GM12878 (cell line): ENCODE data around the gene PRKAG2. TPM values are rescaled to one million over a fixed set of nuclear protein-coding genes. Genes with fewer than 3 reads are reported as not detected.

ENCODE experiments used
- ATAC-seq: fragments of 200-7000 bp; cut with Tn5 transposase; 3 replicates; pipeline ENCODE4 v1.9.1; 2020; ENCODE audit warnings: mild to moderate bottlenecking, moderate library complexity
- BruUV-seq: library from RNA; stranded (reverse); fragments of 400-500 nt; replicated peaks from 2 replicates; lab custom pipeline; 2021; lab: Mats Ljungman, UMichigan
- CTCF ChIA-PET: fragments of 300-600 bp; sonication (Branson Sonifier 250); formaldehyde crosslinking; extraction: SDS; loops from one replicate; lab custom pipeline; 2021; ENCODE audit warnings: inconsistent platforms; lab: Yijun Ruan, JAX
- POLR2A ChIA-PET: fragments of 350-600 bp; formaldehyde crosslinking; extraction: SDS; loops from one replicate; lab custom pipeline; 2021; ENCODE audit warnings: inconsistent platforms; lab: Charles Lee
- RAD21 ChIA-PET: fragments of 300-600 bp; sonication (Branson Sonifier 250); formaldehyde crosslinking; loops from one replicate; lab custom pipeline; 2023; ENCODE audit warnings: antibody characterized with exemption; ENCODE audit not compliant: unreplicated experiment; lab: Charles Lee
- SMC1A ChIA-PET: fragments of 300-600 bp; sonication (Branson Sonifier 250); formaldehyde crosslinking; loops from one replicate; lab custom pipeline; 2023; ENCODE audit not compliant: unreplicated experiment, uncharacterized antibody; lab: Charles Lee
- DNase-seq: peaks from one replicate; pipeline ENCODE4 v3.0.0-alpha.2; 2011; ENCODE audit warnings: low read depth, low spot score
- FAIRE-seq: peaks from 3 replicates; lab custom pipeline; 2011; peaks lifted over from hg19 to GRCh38; lab: Jason Lieb, UNC
- H2AFZ ChIP-seq: 2 replicates; pipeline ENCODE4 v1.6.0; 2011; ENCODE audit warnings: low read depth, low read length, control low read depth; ENCODE audit not compliant: control insufficient read depth
- H3K27ac ChIP-seq: 2 replicates; pipeline ENCODE4 v1.5.1; 2011; ENCODE audit warnings: control low read depth; ENCODE audit not compliant: control insufficient read depth, insufficient read depth
- H3K27me3 ChIP-seq, 2 experiments: replicated peaks in 1 of 2; 2 replicates each; pipeline versions ENCODE4 v1.6.0 to v1.6.1; 2011; ENCODE audit warnings: low read length in 1 of 2; ENCODE audit not compliant: control insufficient read depth in 2 of 2, insufficient read depth in 2 of 2
- H3K36me3 ChIP-seq, 2 experiments: 2 replicates each; pipeline ENCODE4 v1.5.1; 2011; ENCODE audit warnings: low read length in 1 of 2; ENCODE audit not compliant: control insufficient read depth in 2 of 2, insufficient read depth in 2 of 2
- H3K4me1 ChIP-seq: 2 replicates; pipeline ENCODE4 v1.6.1; 2011; ENCODE audit warnings: mild to moderate bottlenecking, low read length, moderate library complexity, mixed read lengths; ENCODE audit not compliant: control insufficient read depth, insufficient read depth
- H3K4me2 ChIP-seq: 2 replicates; pipeline ENCODE4 v1.6.0; 2011; ENCODE audit warnings: control low read depth; ENCODE audit not compliant: control insufficient read depth, insufficient read depth
- H3K4me3 ChIP-seq: fragments of 200-600 bp; sonication (generic); 2 replicates; pipeline ENCODE4 v1.5.1; 2016
- H3K79me2 ChIP-seq: 2 replicates; pipeline ENCODE4 v1.6.0; 2011; ENCODE audit warnings: low read length; ENCODE audit not compliant: control insufficient read depth, insufficient read depth
- H3K9ac ChIP-seq: 2 replicates; pipeline ENCODE4 v1.8.0; 2011; ENCODE audit warnings: low read length, control low read depth, mixed read lengths; ENCODE audit not compliant: control insufficient read depth, insufficient read depth
- H3K9me3 ChIP-seq: replicated peaks from 3 replicates; pipeline ENCODE4 v1.5.1; 2011; ENCODE audit warnings: mild to moderate bottlenecking, low read length; ENCODE audit not compliant: control insufficient read depth, insufficient read depth
- H4K20me1 ChIP-seq: 2 replicates; pipeline ENCODE4 v1.6.0; 2011; ENCODE audit not compliant: control insufficient read depth, insufficient read depth
- BACH1 ChIP-seq: fragments of 450-650 bp; IDR thresholded peaks from 2 replicates; pipeline ENCODE4 v1.6.1; 2017; ENCODE audit warnings: mild to moderate bottlenecking, borderline replicate concordance
- CBX5 ChIP-seq: sonication (generic); IDR thresholded peaks from 2 replicates; pipeline ENCODE4 v1.6.1; 2016; ENCODE audit warnings: low read depth, moderate library complexity, mild to moderate bottlenecking, inconsistent platforms
- CHD2 ChIP-seq: IDR thresholded peaks from 2 replicates; pipeline ENCODE4 v1.6.1; 2011; ENCODE audit warnings: low read depth, low read length, improper control_type of control experiment, borderline replicate concordance
- EGR1 ChIP-seq, 2 experiments: IDR thresholded peaks; 1 replicate in 1 of 2; 2 replicates in 1 of 2; pipeline ENCODE4 v1.6.1; 2011 to 2012; ENCODE audit warnings: low read depth in 2 of 2, low read length in 2 of 2, borderline replicate concordance in 1 of 2, mild to moderate bottlenecking in 1 of 2, moderate library complexity in 1 of 2
- KLF5 ChIP-seq: fragments of 450-650 bp; IDR thresholded peaks from 2 replicates; pipeline ENCODE4 v1.6.1; 2014; ENCODE audit warnings: mild to moderate bottlenecking; ENCODE audit not compliant: partially characterized antibody
- MTA2 ChIP-seq: fragments of 450-650 bp; IDR thresholded peaks from 2 replicates; pipeline ENCODE4 v1.6.1; 2016; ENCODE audit warnings: low read depth, mild to moderate bottlenecking, moderate library complexity
- MYB ChIP-seq: fragments of 150-350 bp; IDR thresholded peaks from 2 replicates; pipeline ENCODE4 v1.6.1; 2014; ENCODE audit warnings: mild to moderate bottlenecking, low read depth, low read length, borderline replicate concordance
- NR2F1 ChIP-seq: fragments of 450-650 bp; conservative IDR thresholded peaks from 2 replicates; pipeline ENCODE4 v1.6.1; 2017; ENCODE audit warnings: mild to moderate bottlenecking
- PAX5 ChIP-seq: IDR thresholded peaks from 2 replicates; pipeline ENCODE4 v1.6.1; 2011; ENCODE audit warnings: low read depth, low read length, borderline replicate concordance
- PBX3 ChIP-seq: IDR thresholded peaks from 2 replicates; pipeline ENCODE4 v1.6.1; 2011; ENCODE audit warnings: mild to moderate bottlenecking, low read depth, low read length, moderate library complexity; ENCODE audit not compliant: insufficient replicate concordance
- POLR2A ChIP-seq: IDR thresholded peaks from 2 replicates; pipeline ENCODE4 v1.6.1; 2011; ENCODE audit warnings: low read depth, mild to moderate bottlenecking, low read length
- TAF1 ChIP-seq: IDR thresholded peaks from 2 replicates; pipeline ENCODE4 v1.6.1; 2011; ENCODE audit warnings: mild to moderate bottlenecking, low read depth, low read length, borderline replicate concordance
- TARDBP ChIP-seq: IDR thresholded peaks from 2 replicates; pipeline ENCODE4 v1.6.1; 2016; ENCODE audit warnings: borderline replicate concordance
- TCF3 ChIP-seq: IDR thresholded peaks from 2 replicates; pipeline ENCODE4 v1.6.1; 2012; ENCODE audit warnings: low read depth, mild to moderate bottlenecking, low read length, borderline replicate concordance; ENCODE audit not compliant: insufficient read depth
- ZBTB11 ChIP-seq: fragments of 450-650 bp; formaldehyde crosslinking; IDR thresholded peaks from 2 replicates; pipeline ENCODE4 v1.5.0; 2022; ENCODE audit warnings: mild to moderate bottlenecking, missing genetic modification characterization
- WGBS: methylation state at CpG from one replicate; pipeline ENCODE4 v1.1.6; 2016; ENCODE audit warnings: low lambda C conversion rate; ENCODE audit not compliant: insufficient replicate concordance, insufficient coverage; ENCODE audit errors: missing lambda C conversion rate; 5-methylcytosine and 5-hydroxymethylcytosine counted together
- in situ Hi-C: fragments of 300-500 bp; cut with MboI; formaldehyde crosslinking; loops from 9 replicates; pipeline ENCODE4 v1.14.3; 2018; ENCODE audit warnings: mixed read lengths
- intact Hi-C: fragments of 100-400 bp; cut with micrococcal nuclease; formaldehyde crosslinking; loops from one replicate; pipeline ENCODE4 v1.14.2; 2022; ENCODE audit not compliant: unreplicated experiment
- polyA plus RNA-seq, 11 experiments: library from polyadenylated mRNA; depleted of rRNA in 4 of 11; unstranded in 6 of 11; stranded (reverse) in 5 of 11; fragments of >200 nt; fragmentation: Nextera tagmentation in 4 of 11; fragmentation: Illumina TruSeq in 1 of 11; extraction: Ambion mirVana in 4 of 11; extraction: Trizol in 1 of 11; gene quantifications; 1 replicate in 1 of 11; 2 replicates in 10 of 11; pipeline versions ENCODE4 v1.2.1 to v1.2.3, GENCODE V29; 2011 to 2016; ENCODE audit warnings: inconsistent platforms in 2 of 11, missing spikeins in 2 of 11, low read depth in 1 of 11
- total RNA-seq, 4 experiments: library from RNA; depleted of rRNA in 3 of 4; stranded (reverse); fragments of >200 nt in 3 of 4; fragmentation: Illumina TruSeq in 1 of 4; extraction: Trizol in 1 of 4; gene quantifications; 2 replicates each; pipeline versions ENCODE4 v1.2.1 to v1.2.3, GENCODE V29; 2013 to 2021

Gene PRKAG2
- total and polyA plus RNA-seq, 10 of the 15 experiments (the other 5 are each of a cell fraction or from before 2014, with no cell fraction given) = 3.4 to 8.9 (median 6.8) TPM

GRCh38 chr7:151833213-151833651 is 43.7 kb downstream of the PRKAG2 start:
- Histone ChIP-seq H2AFZ (no peak overlapping the region), H3K9ac (no peak overlapping the region), H3K9me3 (no peaks in the 10 kb centered on the region), H3K4me1 (no peaks in the 10 kb centered on the region), H3K4me2 (no peak overlapping the region), H3K27ac (no peak overlapping the region), H3K27me3 (no peaks in the 10 kb centered on the region), H3K36me3 (no peaks in the 10 kb centered on the region), H3K4me3 (no peak overlapping the region), H4K20me1 (no peaks in the 10 kb centered on the region), H3K79me2 (no peaks in the 10 kb centered on the region)
- no peak for ATAC-seq
- POLR2A ChIA-PET = no interaction called here
- SMC1A ChIA-PET = no interaction called here
- CTCF ChIA-PET = no interaction called here
- WGBS = 80% methylated on average over 9 of the region's 14 CpGs
- no TSS peak for BruUV-seq
- intact Hi-C loops (no loop called here), in situ Hi-C loops (no loop called here)
- FAIRE-seq = no peak
- RAD21 ChIA-PET = no interaction called here
- DNase-seq = no peak
- no peak for TF ChIP-seq EGR1 (IDR thresholded peaks at IDR 0.05; ENCODE audit: borderline replicate concordance in 1 of 2, low read depth in 2 of 2, low read length in 2 of 2)
- TF ChIP-seq BACH1 = no peak

GRCh38 chr7:151832656-151833055 is 44.3 kb downstream of the PRKAG2 start:
- 81% methylated on average over 11 of the region's 11 CpGs for WGBS
- ATAC-seq (no peak), FAIRE-seq (no peak), DNase-seq (no peak)
- in situ Hi-C loops = no loop called here
- no peak overlapping the region for H3K4me2 ChIP-seq
- H3K4me1 ChIP-seq = no peaks in the 10 kb centered on the region
- H3K79me2 ChIP-seq = no peaks in the 10 kb centered on the region
- no TSS peak for BruUV-seq
- H3K27ac ChIP-seq = no peak overlapping the region
- RAD21 ChIA-PET = no interaction called here
- H3K9me3 ChIP-seq = no peaks in the 10 kb centered on the region
- intact Hi-C loops = no loop called here
- no peak overlapping the region for H3K9ac ChIP-seq
- H4K20me1 ChIP-seq = no peaks in the 10 kb centered on the region
- CTCF ChIA-PET = no interaction called here
- POLR2A ChIA-PET = no interaction called here
- TF ChIP-seq MYB (no peak), KLF5 (no peak), TAF1 (no peak), CHD2 (no peak), MTA2 (no peak), ZBTB11 (no peak), POLR2A (no peak), CBX5 (no peak), PAX5 (no peak), PBX3 (no peak), TARDBP (no peak), TCF3 (no peak), NR2F1 (no peak)
- SMC1A ChIA-PET = interaction anchor here (0.6 kb wide), 1 partner anchor 628 kb away, joined by 3 read pairs; no protein-coding TSS in a partner anchor
- no peak overlapping the region for H3K4me3 ChIP-seq
- no peak overlapping the region for H2AFZ ChIP-seq
- no peaks in the 10 kb centered on the region for H3K36me3 ChIP-seq
- H3K27me3 ChIP-seq = no peaks in the 10 kb centered on the region
